Panc1 (cell line): ENCODE data around the gene TSKS. TPM values are rescaled to one million over a fixed set of nuclear protein-coding genes. Genes with fewer than 3 reads are reported as not detected.

Source experiments
- ATAC-seq: fragments of 200-7000 bp; cut with Tn5 transposase; 2 replicates; pipeline ENCODE4 v1.9.1; 2020; ENCODE audit warnings: mild to moderate bottlenecking, moderate library complexity
- BruUV-seq: library from RNA; stranded (reverse); fragments of 400-500 nt; replicated peaks from 2 replicates; lab custom pipeline; 2021; lab: Mats Ljungman, UMichigan
- CTCF ChIA-PET: fragments of 300-600 bp; sonication (Branson Sonifier 250); formaldehyde crosslinking; loops from one replicate; lab custom pipeline; 2022; ENCODE audit warnings: antibody characterized with exemption; lab: Charles Lee
- POLR2A ChIA-PET: fragments of 300-600 bp; sonication (Branson Sonifier 250); formaldehyde crosslinking; loops from one replicate; lab custom pipeline; 2022; ENCODE audit warnings: antibody characterized with exemption; lab: Charles Lee
- DNase-seq: peaks from one replicate; pipeline ENCODE4 v3.0.0-alpha.2; 2010; ENCODE audit warnings: low read depth, low spot score
- H3K27ac ChIP-seq: 2 replicates; pipeline ENCODE4 v1.5.1; 2011; ENCODE audit warnings: mild to moderate bottlenecking, low read length, inconsistent platforms
- H3K27me3 ChIP-seq: fragments of 200-500 bp; sonication (Bioruptor generic); 2 replicates; pipeline ENCODE4 v1.6.0; 2014; ENCODE audit warnings: low read length, inconsistent platforms; ENCODE audit not compliant: control insufficient read depth, insufficient read depth
- H3K36me3 ChIP-seq: fragments of 200-500 bp; sonication (Bioruptor generic); 2 replicates; pipeline ENCODE4 v1.5.1; 2014; ENCODE audit warnings: inconsistent platforms, mild to moderate bottlenecking, low read length, moderate library complexity; ENCODE audit not compliant: control insufficient read depth, insufficient read depth
- H3K4me1 ChIP-seq: 2 replicates; pipeline ENCODE4 v1.5.1; 2011; ENCODE audit warnings: inconsistent platforms, mild to moderate bottlenecking, low read length, moderate library complexity; ENCODE audit not compliant: control insufficient read depth, insufficient read depth
- H3K4me3 ChIP-seq, 2 experiments: 2 replicates each; pipeline ENCODE4 v1.5.1; 2011 to 2012; ENCODE audit warnings: low read depth in 2 of 2, low read length in 2 of 2, mild to moderate bottlenecking in 2 of 2, inconsistent platforms in 1 of 2, moderate library complexity in 1 of 2
- H3K9me3 ChIP-seq: fragments of 200-500 bp; sonication (Bioruptor generic); 2 replicates; pipeline ENCODE4 v1.5.1; 2014; ENCODE audit warnings: low read depth, mild to moderate bottlenecking, inconsistent platforms, low read length, moderate library complexity; ENCODE audit not compliant: control insufficient read depth, insufficient read depth
- CTCF ChIP-seq: fragments of 450-650 bp; IDR thresholded peaks from 2 replicates; pipeline ENCODE4 v1.5.1; 2017; ENCODE audit warnings: mild to moderate bottlenecking
- POLR2AphosphoS5 ChIP-seq: IDR thresholded peaks from 2 replicates; pipeline ENCODE4 v1.6.1; 2012; ENCODE audit warnings: mild to moderate bottlenecking, low read depth, low read length, moderate library complexity
- SIN3A ChIP-seq: IDR thresholded peaks from 2 replicates; pipeline ENCODE4 v1.6.1; 2012; ENCODE audit warnings: low read depth, mild to moderate bottlenecking, low read length, moderate library complexity, borderline replicate concordance; ENCODE audit not compliant: insufficient read depth
- TCF7L2 ChIP-seq: IDR thresholded peaks from 2 replicates; pipeline ENCODE4 v1.6.1; 2011; ENCODE audit warnings: mild to moderate bottlenecking, low read depth, low read length, inconsistent platforms
- in situ Hi-C: cut with HindIII; loops from 2 replicates; pipeline ENCODE4 v1.10.0; 2016; ENCODE audit warnings: low sequenced_read_pairs, low pct_unique_long_range_greater_than_20kb
- intact Hi-C: fragments of 100-400 bp; cut with micrococcal nuclease; formaldehyde crosslinking; loops from one replicate; pipeline ENCODE4 v1.10.0; 2022; ENCODE audit not compliant: unreplicated experiment
- total RNA-seq: library from RNA; stranded (reverse); gene quantifications from one replicate; pipeline ENCODE4 v1.2.1, GENCODE V29; 2021; ENCODE audit not compliant: unreplicated experiment
- TF ChIP-seq, protein P1 (sequence below), 2 experiments: IDR thresholded peaks; 2 replicates each; pipeline ENCODE4 v1.6.1; 2011 to 2012; ENCODE audit warnings: low read depth in 2 of 2, control low read depth in 1 of 2, low read length in 1 of 2, mild to moderate bottlenecking in 1 of 2, moderate library complexity in 1 of 2; ENCODE audit not compliant: insufficient read depth in 1 of 2

Gene TSKS
- total RNA-seq, 1 experiment from 2014 or later = not detected

GRCh38 chr19:49811328-49811727 is 48.2 kb upstream of the TSKS start:
- POLR2A ChIA-PET = no interaction called here
- CTCF ChIA-PET = interaction anchor here (0.7 kb wide), 1 partner anchor 18 kb away, joined by 6 read pairs; no protein-coding TSS in a partner anchor
- BruUV-seq = no TSS peak

GRCh38 chr19:49809941-49810389 is 46.9 kb upstream of the TSKS start:
- Histone ChIP-seq H3K9me3 (no peaks in the 10 kb centered on the region), H3K4me3 (peak overlapping the region in 1 of 2 experiments; percentile 58; a peak in 3 of 4 replicates), H3K4me1 (peaks cover 5% of the 10 kb centered on the region), H3K27ac (peak overlapping the region; percentile 72), H3K27me3 (no peaks in the 10 kb centered on the region), H3K36me3 (no peaks in the 10 kb centered on the region)
- ChIA-PET CTCF (interaction anchor here (0.7 kb wide), 1 partner anchor 133 kb away, joined by 3 read pairs; no protein-coding TSS in a partner anchor), POLR2A (interaction anchor here (0.7 kb wide), 1 partner anchor 40 kb away, joined by 3 read pairs; no protein-coding TSS in a partner anchor)
- ATAC-seq (no peak), DNase-seq (no peak)
- TF ChIP-seq CTCF (no peak), POLR2AphosphoS5 (no peak), TCF7L2 (no peak), SIN3A (no peak)
- TF ChIP-seq, protein P1, sequence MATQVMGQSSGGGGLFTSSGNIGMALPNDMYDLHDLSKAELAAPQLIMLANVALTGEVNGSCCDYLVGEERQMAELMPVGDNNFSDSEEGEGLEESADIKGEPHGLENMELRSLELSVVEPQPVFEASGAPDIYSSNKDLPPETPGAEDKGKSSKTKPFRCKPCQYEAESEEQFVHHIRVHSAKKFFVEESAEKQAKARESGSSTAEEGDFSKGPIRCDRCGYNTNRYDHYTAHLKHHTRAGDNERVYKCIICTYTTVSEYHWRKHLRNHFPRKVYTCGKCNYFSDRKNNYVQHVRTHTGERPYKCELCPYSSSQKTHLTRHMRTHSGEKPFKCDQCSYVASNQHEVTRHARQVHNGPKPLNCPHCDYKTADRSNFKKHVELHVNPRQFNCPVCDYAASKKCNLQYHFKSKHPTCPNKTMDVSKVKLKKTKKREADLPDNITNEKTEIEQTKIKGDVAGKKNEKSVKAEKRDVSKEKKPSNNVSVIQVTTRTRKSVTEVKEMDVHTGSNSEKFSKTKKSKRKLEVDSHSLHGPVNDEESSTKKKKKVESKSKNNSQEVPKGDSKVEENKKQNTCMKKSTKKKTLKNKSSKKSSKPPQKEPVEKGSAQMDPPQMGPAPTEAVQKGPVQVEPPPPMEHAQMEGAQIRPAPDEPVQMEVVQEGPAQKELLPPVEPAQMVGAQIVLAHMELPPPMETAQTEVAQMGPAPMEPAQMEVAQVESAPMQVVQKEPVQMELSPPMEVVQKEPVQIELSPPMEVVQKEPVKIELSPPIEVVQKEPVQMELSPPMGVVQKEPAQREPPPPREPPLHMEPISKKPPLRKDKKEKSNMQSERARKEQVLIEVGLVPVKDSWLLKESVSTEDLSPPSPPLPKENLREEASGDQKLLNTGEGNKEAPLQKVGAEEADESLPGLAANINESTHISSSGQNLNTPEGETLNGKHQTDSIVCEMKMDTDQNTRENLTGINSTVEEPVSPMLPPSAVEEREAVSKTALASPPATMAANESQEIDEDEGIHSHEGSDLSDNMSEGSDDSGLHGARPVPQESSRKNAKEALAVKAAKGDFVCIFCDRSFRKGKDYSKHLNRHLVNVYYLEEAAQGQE (IDR thresholded peaks at IDR 0.05; ENCODE audit: insufficient read depth in 1 of 2, low read depth in 2 of 2, low read length in 1 of 2) = no peak
- BruUV-seq = no TSS peak
- in situ Hi-C loops (no loop called here), intact Hi-C loops (no loop called here)

More at GRCh38 chr19:49811328-49811727, 48.2 kb upstream of the TSKS start:
- DNase-seq (no peak), ATAC-seq (no peak)
- in situ Hi-C loops (no loop called here), intact Hi-C loops (no loop called here)
- Histone ChIP-seq H3K4me3 (no peak overlapping the region), H3K27ac (no peak overlapping the region), H3K27me3 (no peaks in the 10 kb centered on the region), H3K9me3 (no peaks in the 10 kb centered on the region), H3K36me3 (no peaks in the 10 kb centered on the region), H3K4me1 (peaks cover 5% of the 10 kb centered on the region)
- TF ChIP-seq TCF7L2 (no peak), CTCF (no peak), POLR2AphosphoS5 (no peak), SIN3A (no peak)
- TF ChIP-seq, protein P1 (IDR thresholded peaks at IDR 0.05; ENCODE audit: insufficient read depth in 1 of 2, low read depth in 2 of 2, low read length in 1 of 2) = no peak
